ENCODE data around the gene CHST3.

DNA sequence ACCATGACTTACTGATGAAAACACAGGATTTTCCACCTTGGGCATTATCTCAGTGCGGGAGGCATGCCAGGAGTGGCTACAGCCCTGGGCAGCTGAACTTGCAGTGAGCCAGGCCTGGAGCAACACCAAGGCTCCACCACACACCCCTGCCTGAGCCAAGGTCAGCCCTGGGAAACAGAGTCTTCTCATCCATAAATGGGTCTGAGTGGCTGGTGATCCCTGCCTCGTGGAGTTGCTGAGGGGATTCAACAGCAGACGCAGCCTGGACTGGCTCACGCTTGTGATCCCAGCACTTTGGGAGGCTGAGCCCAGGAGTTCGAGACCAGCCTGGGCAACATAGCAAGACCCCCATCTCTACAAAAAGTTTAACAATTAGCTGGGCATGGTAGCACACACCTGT lies 91.9 kb downstream of the CHST3 start:
- TF ChIP-seq, protein P1, sequence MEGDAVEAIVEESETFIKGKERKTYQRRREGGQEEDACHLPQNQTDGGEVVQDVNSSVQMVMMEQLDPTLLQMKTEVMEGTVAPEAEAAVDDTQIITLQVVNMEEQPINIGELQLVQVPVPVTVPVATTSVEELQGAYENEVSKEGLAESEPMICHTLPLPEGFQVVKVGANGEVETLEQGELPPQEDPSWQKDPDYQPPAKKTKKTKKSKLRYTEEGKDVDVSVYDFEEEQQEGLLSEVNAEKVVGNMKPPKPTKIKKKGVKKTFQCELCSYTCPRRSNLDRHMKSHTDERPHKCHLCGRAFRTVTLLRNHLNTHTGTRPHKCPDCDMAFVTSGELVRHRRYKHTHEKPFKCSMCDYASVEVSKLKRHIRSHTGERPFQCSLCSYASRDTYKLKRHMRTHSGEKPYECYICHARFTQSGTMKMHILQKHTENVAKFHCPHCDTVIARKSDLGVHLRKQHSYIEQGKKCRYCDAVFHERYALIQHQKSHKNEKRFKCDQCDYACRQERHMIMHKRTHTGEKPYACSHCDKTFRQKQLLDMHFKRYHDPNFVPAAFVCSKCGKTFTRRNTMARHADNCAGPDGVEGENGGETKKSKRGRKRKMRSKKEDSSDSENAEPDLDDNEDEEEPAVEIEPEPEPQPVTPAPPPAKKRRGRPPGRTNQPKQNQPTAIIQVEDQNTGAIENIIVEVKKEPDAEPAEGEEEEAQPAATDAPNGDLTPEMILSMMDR (IDR thresholded peaks at IDR 0.05; ENCODE audit: low read depth, low read length): no peak
- TF ChIP-seq EZH2phosphoT487 (IDR thresholded peaks at IDR 0.05; ENCODE audit: low read depth): no peak

All from OCI-LY3 (cell line).